IMR-90 (cell line): ENCODE data around the gene MRPL49.

Source experiments
- BHLHE40 ChIP-seq: fragments of 150-350 bp; IDR thresholded peaks from 2 replicates; pipeline ENCODE4 v1.6.1; 2016; ENCODE audit warnings: mild to moderate bottlenecking, low read depth, low read length
- CEBPB ChIP-seq: IDR thresholded peaks from 2 replicates; pipeline ENCODE4 v1.6.1; 2012; ENCODE audit warnings: low read depth, low read length, improper control_type of control experiment
- FOS ChIP-seq: fragments of 150-350 bp; IDR thresholded peaks from 2 replicates; pipeline ENCODE4 v1.6.1; 2016; ENCODE audit warnings: low read depth, low read length
- MAZ ChIP-seq: IDR thresholded peaks from 2 replicates; pipeline ENCODE4 v1.6.1; 2012; ENCODE audit warnings: low read depth, mild to moderate bottlenecking, low read length, improper control_type of control experiment, moderate library complexity, borderline replicate concordance
- MXI1 ChIP-seq: IDR thresholded peaks from 2 replicates; pipeline ENCODE4 v1.6.1; 2012; ENCODE audit warnings: low read depth, mild to moderate bottlenecking, low read length, moderate library complexity, borderline replicate concordance
- POLR2A ChIP-seq: IDR thresholded peaks from 2 replicates; pipeline ENCODE4 v1.6.1; 2012; ENCODE audit warnings: mild to moderate bottlenecking, low read depth, low read length
- RAD21 ChIP-seq: IDR thresholded peaks from 2 replicates; pipeline ENCODE4 v1.6.1; 2012; ENCODE audit warnings: low read length, improper control_type of control experiment
- RCOR1 ChIP-seq: IDR thresholded peaks from 2 replicates; pipeline ENCODE4 v1.6.1; 2012; ENCODE audit warnings: mild to moderate bottlenecking, low read length, improper control_type of control experiment; ENCODE audit not compliant: insufficient replicate concordance
- TF ChIP-seq, protein P1 (sequence below): conservative IDR thresholded peaks from 2 replicates; pipeline ENCODE4 v1.5.1; 2012; ENCODE audit warnings: mild to moderate bottlenecking, low read depth, low read length, improper control_type of control experiment
- TF ChIP-seq, protein P2 (sequence below): fragments of 150-350 bp; IDR thresholded peaks from 2 replicates; pipeline ENCODE4 v1.6.1; 2017; ENCODE audit warnings: mild to moderate bottlenecking, antibody characterized with exemption, low read length, low read depth
- TF ChIP-seq, protein P3 (sequence below): fragments of 150-350 bp; IDR thresholded peaks from 2 replicates; pipeline ENCODE4 v1.6.1; 2016; ENCODE audit warnings: low read depth, mild to moderate bottlenecking, low read length, moderate library complexity, borderline replicate concordance

DNA sequence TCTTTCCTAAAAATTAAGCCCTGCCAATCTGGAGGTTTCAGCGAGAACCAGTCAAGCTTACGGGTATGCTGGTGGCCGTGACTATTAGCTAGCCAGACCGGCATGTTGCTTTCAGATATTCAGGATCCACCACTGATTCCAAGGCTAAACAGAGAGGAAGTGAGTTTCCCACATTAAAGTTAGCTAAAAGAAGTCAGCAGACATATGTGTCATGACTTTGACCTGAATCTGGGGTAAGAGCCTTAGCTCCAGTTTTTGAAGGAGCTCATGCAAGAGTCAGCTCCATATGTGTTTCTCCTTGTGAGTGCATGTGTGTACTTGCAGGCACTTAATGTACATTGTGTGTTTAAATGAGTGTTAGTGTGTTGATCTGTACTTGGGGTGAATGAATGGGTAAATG is 36.7 kb upstream of the MRPL49 start:
- TF ChIP-seq POLR2A (no peak), RAD21 (no peak), MXI1 (no peak), FOS (no peak), RCOR1 (no peak), CEBPB (no peak), BHLHE40 (no peak), MAZ (no peak)
- TF ChIP-seq, protein P1, sequence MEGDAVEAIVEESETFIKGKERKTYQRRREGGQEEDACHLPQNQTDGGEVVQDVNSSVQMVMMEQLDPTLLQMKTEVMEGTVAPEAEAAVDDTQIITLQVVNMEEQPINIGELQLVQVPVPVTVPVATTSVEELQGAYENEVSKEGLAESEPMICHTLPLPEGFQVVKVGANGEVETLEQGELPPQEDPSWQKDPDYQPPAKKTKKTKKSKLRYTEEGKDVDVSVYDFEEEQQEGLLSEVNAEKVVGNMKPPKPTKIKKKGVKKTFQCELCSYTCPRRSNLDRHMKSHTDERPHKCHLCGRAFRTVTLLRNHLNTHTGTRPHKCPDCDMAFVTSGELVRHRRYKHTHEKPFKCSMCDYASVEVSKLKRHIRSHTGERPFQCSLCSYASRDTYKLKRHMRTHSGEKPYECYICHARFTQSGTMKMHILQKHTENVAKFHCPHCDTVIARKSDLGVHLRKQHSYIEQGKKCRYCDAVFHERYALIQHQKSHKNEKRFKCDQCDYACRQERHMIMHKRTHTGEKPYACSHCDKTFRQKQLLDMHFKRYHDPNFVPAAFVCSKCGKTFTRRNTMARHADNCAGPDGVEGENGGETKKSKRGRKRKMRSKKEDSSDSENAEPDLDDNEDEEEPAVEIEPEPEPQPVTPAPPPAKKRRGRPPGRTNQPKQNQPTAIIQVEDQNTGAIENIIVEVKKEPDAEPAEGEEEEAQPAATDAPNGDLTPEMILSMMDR, result no peak
- TF ChIP-seq, protein P2, sequence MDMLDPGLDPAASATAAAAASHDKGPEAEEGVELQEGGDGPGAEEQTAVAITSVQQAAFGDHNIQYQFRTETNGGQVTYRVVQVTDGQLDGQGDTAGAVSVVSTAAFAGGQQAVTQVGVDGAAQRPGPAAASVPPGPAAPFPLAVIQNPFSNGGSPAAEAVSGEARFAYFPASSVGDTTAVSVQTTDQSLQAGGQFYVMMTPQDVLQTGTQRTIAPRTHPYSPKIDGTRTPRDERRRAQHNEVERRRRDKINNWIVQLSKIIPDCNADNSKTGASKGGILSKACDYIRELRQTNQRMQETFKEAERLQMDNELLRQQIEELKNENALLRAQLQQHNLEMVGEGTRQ, result no peak
- TF ChIP-seq, protein P3, sequence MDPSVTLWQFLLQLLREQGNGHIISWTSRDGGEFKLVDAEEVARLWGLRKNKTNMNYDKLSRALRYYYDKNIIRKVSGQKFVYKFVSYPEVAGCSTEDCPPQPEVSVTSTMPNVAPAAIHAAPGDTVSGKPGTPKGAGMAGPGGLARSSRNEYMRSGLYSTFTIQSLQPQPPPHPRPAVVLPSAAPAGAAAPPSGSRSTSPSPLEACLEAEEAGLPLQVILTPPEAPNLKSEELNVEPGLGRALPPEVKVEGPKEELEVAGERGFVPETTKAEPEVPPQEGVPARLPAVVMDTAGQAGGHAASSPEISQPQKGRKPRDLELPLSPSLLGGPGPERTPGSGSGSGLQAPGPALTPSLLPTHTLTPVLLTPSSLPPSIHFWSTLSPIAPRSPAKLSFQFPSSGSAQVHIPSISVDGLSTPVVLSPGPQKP, result no peak
